B cell (primary cell): Measurements from ENCODE around the gene WFIKKN2. TPM values are rescaled to one million over a fixed set of nuclear protein-coding genes. Genes with fewer than 3 reads are reported as not detected.

ENCODE experiments used
- ATAC-seq: fragments of 200-7000 bp; cut with Tn5 transposase; one replicate; pipeline ENCODE4 v1.10.0; 2021; ENCODE audit warnings: low read depth, mild to moderate bottlenecking, moderate number of reproducible peaks, moderate library complexity
- CTCF ChIA-PET: fragments of 350-600 bp; sonication (Branson Sonifier 250); formaldehyde crosslinking; loops from one replicate; lab custom pipeline; 2021; ENCODE audit warnings: antibody characterized with exemption, inconsistent platforms; lab: Charles Lee
- POLR2A ChIA-PET: fragments of 350-600 bp; sonication (Branson Sonifier 250); formaldehyde crosslinking; loops from one replicate; lab custom pipeline; 2021; ENCODE audit warnings: antibody characterized with exemption; lab: Charles Lee
- DNase-seq: peaks from one replicate; pipeline ENCODE4 v3.0.0; 2013
- H2AFZ ChIP-seq: 2 replicates; pipeline ENCODE4 v1.6.1; 2012; ENCODE audit warnings: mild to moderate bottlenecking, low read depth, low read length; ENCODE audit not compliant: insufficient read depth, poor library complexity, severe bottlenecking
- H3K27ac ChIP-seq, 2 donors: 1 replicate in 1 of 2; 2 replicates in 1 of 2; pipeline ENCODE4 v1.5.1; 2012 to 2013; ENCODE audit warnings: low read length in 2 of 2, mild to moderate bottlenecking in 2 of 2, moderate library complexity in 1 of 2
- H3K27me3 ChIP-seq, 4 experiments: fragments of 200-600 bp in 1 of 4; sonication (generic) in 1 of 4; replicated peaks in 1 of 4; 1 replicate in 2 of 4; 2 replicates in 2 of 4; pipeline versions ENCODE4 v1.6.1 to v1.7.0; 2013 to 2016; ENCODE audit warnings: low read length in 3 of 4, mild to moderate bottlenecking in 2 of 4, mixed read lengths in 1 of 4, moderate library complexity in 1 of 4; ENCODE audit not compliant: insufficient read depth in 4 of 4, control insufficient read depth in 3 of 4; ENCODE audit errors: control extremely low read depth in 1 of 4
- H3K36me3 ChIP-seq, 2 experiments: replicated peaks in 1 of 2; 1 replicate in 1 of 2; 2 replicates in 1 of 2; pipeline versions ENCODE4 v1.6.1 to v1.7.1; 2013; ENCODE audit warnings: low read length in 1 of 2; ENCODE audit not compliant: insufficient read depth in 2 of 2, control insufficient read depth in 1 of 2; ENCODE audit errors: control extremely low read depth in 1 of 2, extremely low read depth in 1 of 2
- H3K4me1 ChIP-seq, 2 donors: fragments of 200-600 bp in 1 of 2; sonication (generic) in 1 of 2; 1 replicate in 1 of 2; 2 replicates in 1 of 2; pipeline versions ENCODE4 v1.5.1 to v1.6.1; 2013 to 2017; ENCODE audit warnings: low read length in 2 of 2; ENCODE audit not compliant: control insufficient read depth in 2 of 2, insufficient read depth in 2 of 2
- H3K4me2 ChIP-seq: replicated peaks from 2 replicates; pipeline ENCODE3; 2012; ENCODE audit warnings: mild to moderate bottlenecking, low read depth, low read length; ENCODE audit not compliant: poor library complexity, severe bottlenecking
- H3K4me3 ChIP-seq, 5 experiments: fragments of 200-600 bp in 1 of 5; sonication (generic) in 1 of 5; 1 replicate in 3 of 5; 2 replicates in 2 of 5; pipeline versions ENCODE4 v1.5.1 to v1.7.0; 2011 to 2016; ENCODE audit warnings: low read length in 4 of 5, mild to moderate bottlenecking in 4 of 5, low read depth in 2 of 5, control low read depth in 1 of 5, moderate library complexity in 1 of 5; ENCODE audit not compliant: insufficient read depth in 1 of 5; ENCODE audit errors: control extremely low read depth in 1 of 5, extremely low read depth in 1 of 5
- H3K79me2 ChIP-seq: fragments of 200-600 bp; sonication (generic); one replicate; pipeline ENCODE4 v1.6.0; 2016; ENCODE audit warnings: low read length; ENCODE audit not compliant: control insufficient read depth, insufficient read depth
- H3K9ac ChIP-seq: fragments of 200-600 bp; sonication (generic); 2 replicates; pipeline ENCODE4 v1.6.1; 2017; ENCODE audit warnings: mild to moderate bottlenecking, low read length, moderate library complexity
- H3K9me3 ChIP-seq, 3 donors: one replicate each; pipeline versions ENCODE4 v1.6.1 to v1.7.1; 2013; ENCODE audit warnings: low read length in 2 of 3; ENCODE audit not compliant: control insufficient read depth in 2 of 3, insufficient read depth in 1 of 3; ENCODE audit errors: control extremely low read depth in 1 of 3
- H4K20me1 ChIP-seq: 2 replicates; pipeline ENCODE4 v1.6.0; 2012; ENCODE audit warnings: mild to moderate bottlenecking, low read length; ENCODE audit not compliant: insufficient read depth, control insufficient read depth, poor library complexity, severe bottlenecking
- H3K27ac Mint-ChIP-seq: one replicate; pipeline ENCODE4 v1.8.0; 2021; ENCODE audit warnings: mixed read lengths
- H3K27me3 Mint-ChIP-seq: one replicate; pipeline ENCODE4 v1.8.0; 2021; ENCODE audit warnings: mixed read lengths
- H3K4me1 Mint-ChIP-seq: one replicate; pipeline ENCODE4 v1.8.0; 2021; ENCODE audit warnings: mixed read lengths
- H3K4me3 Mint-ChIP-seq: one replicate; pipeline ENCODE4 v1.8.0; 2021; ENCODE audit warnings: mixed read lengths
- H3K9me3 Mint-ChIP-seq: one replicate; pipeline ENCODE4 v1.8.0; 2022; ENCODE audit warnings: mixed read lengths; ENCODE audit not compliant: insufficient read depth
- EZH2 ChIP-seq: IDR thresholded peaks from 2 replicates; pipeline ENCODE4 v1.6.1; 2012; ENCODE audit warnings: borderline replicate concordance, low read depth, mild to moderate bottlenecking, moderate library complexity, low read length; ENCODE audit not compliant: insufficient read depth, poor library complexity, severe bottlenecking
- WGBS: methylation state at CpG from one replicate; pipeline ENCODE4 v1.1.5; 2013; ENCODE audit warnings: missing lambda C conversion rate; ENCODE audit not compliant: insufficient coverage; 5-methylcytosine and 5-hydroxymethylcytosine counted together
- intact Hi-C: fragments of 100-400 bp; cut with micrococcal nuclease; formaldehyde crosslinking; loops from one replicate; pipeline ENCODE4 v1.10.0; 2022
- polyA plus RNA-seq: library from polyadenylated mRNA; depleted of rRNA; stranded (reverse); fragments of >200 nt; gene quantifications from 2 replicates; pipeline ENCODE4 v1.2.3, GENCODE V29; 2012
- total RNA-seq, 2 donors: library from RNA; stranded (reverse); fragments of 120-200 nt in 1 of 2; gene quantifications; 1 replicate in 1 of 2; 2 replicates in 1 of 2; pipeline versions ENCODE4 v1.2.3 to v1.2.4, GENCODE V29; 2013 to 2022
- TF ChIP-seq, protein P1 (sequence below): fragments of 200-600 bp; IDR thresholded peaks from one replicate; pipeline ENCODE4 v1.8.0; 2022; ENCODE audit warnings: antibody characterized with exemption, mild to moderate bottlenecking

The WFIKKN2 gene
- total and polyA plus RNA-seq, 2 donors (not counting 1 experiment from before 2014, with no cell fraction given) = not detected

DNA sequence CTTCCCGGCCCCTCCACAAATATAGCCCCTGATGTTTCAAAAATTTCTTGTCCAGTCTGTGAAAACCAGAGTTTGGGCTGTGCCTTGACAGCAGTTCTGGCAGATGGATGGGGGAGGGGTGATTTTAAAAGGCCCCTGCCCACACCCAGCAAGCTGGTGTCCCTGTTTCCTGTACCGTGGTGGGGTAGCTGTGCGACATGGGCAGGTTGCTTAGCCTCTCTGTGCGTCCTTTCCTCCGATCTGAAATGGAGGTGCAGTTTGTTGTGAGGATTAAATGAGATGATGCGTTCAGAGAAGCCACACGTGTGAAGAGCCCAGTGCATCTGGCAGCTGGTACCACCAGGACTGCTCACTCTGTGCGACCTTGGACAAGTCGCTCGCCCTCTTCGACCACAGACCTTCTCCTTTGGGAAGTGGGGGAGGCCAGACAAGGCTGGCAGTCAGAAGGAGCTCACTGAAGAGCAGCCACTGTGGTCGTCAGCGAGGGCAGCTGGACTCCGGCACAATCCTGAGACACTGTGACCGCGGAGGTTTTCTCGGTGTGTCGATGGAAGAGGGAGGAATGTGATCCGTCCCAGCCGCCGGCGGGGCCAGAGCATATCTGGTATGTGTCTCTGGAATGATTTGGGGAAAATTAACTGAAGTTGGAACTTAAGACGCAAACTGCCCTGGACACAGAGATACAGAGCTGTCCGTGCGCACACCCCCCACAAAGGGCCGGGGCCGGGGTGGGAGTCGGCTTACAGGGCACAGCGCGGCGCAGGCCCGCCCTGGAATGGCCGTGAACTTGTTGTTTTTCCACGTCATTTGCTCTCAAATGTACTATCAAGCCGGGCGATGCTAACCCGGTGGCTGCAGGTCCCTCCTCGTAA is 721 bp upstream of the WFIKKN2 start:
- Mint-ChIP-seq H3K27me3 (peaks cover 14% of the 10 kb centered on the region), H3K27ac (no peak overlapping the region)
- CTCF ChIA-PET = interaction anchor here (0.8 to 1.0 kb wide), 2 partner anchors 14 to 17 kb away, joined by 3 read pairs; no protein-coding TSS in a partner anchor

GRCh38 chr17:50836826-50837225 is 1.4 kb downstream of the WFIKKN2 start:
- TF ChIP-seq, protein P1, sequence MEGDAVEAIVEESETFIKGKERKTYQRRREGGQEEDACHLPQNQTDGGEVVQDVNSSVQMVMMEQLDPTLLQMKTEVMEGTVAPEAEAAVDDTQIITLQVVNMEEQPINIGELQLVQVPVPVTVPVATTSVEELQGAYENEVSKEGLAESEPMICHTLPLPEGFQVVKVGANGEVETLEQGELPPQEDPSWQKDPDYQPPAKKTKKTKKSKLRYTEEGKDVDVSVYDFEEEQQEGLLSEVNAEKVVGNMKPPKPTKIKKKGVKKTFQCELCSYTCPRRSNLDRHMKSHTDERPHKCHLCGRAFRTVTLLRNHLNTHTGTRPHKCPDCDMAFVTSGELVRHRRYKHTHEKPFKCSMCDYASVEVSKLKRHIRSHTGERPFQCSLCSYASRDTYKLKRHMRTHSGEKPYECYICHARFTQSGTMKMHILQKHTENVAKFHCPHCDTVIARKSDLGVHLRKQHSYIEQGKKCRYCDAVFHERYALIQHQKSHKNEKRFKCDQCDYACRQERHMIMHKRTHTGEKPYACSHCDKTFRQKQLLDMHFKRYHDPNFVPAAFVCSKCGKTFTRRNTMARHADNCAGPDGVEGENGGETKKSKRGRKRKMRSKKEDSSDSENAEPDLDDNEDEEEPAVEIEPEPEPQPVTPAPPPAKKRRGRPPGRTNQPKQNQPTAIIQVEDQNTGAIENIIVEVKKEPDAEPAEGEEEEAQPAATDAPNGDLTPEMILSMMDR = no peak
- no peak for TF ChIP-seq EZH2
- H3K4me3 Mint-ChIP-seq = no peak overlapping the region
- Histone ChIP-seq H3K36me3 (no peaks in the 10 kb centered on the region), H3K79me2 (no peaks in the 10 kb centered on the region), H3K9me3 (no peaks in the 10 kb centered on the region), H3K27me3 (peaks cover 0 to 8% (median 0%) of the 10 kb centered on the region in 4 experiments), H3K27ac (no peak overlapping the region), H3K4me2 (no peak overlapping the region), H3K4me1 (no peaks in the 10 kb centered on the region), H2AFZ (no peak overlapping the region), H3K4me3 (no peak overlapping the region), H3K9ac (no peak overlapping the region), H4K20me1 (no peaks in the 10 kb centered on the region)
- no peaks in the 10 kb centered on the region for H3K9me3 Mint-ChIP-seq
- H3K27ac Mint-ChIP-seq = no peak overlapping the region
- DNase-seq (no peak), ATAC-seq (no peak)
- no peaks in the 10 kb centered on the region for H3K4me1 Mint-ChIP-seq
- intact Hi-C loops = no loop called here
- CTCF ChIA-PET = no interaction called here
- peaks cover 7% of the 10 kb centered on the region for H3K27me3 Mint-ChIP-seq
- POLR2A ChIA-PET = no interaction called here
- 92% methylated on average over 11 of the region's 11 CpGs for WGBS

More for the DNA sequence above, 721 bp upstream of the WFIKKN2 start:
- Histone ChIP-seq H3K9ac (no peak overlapping the region), H3K4me2 (no peak overlapping the region), H3K36me3 (no peaks in the 10 kb centered on the region), H4K20me1 (no peaks in the 10 kb centered on the region), H3K4me1 (no peaks in the 10 kb centered on the region), H2AFZ (no peak overlapping the region), H3K27me3 (peaks cover 0 to 5% (median 0%) of the 10 kb centered on the region in 4 experiments), H3K79me2 (no peaks in the 10 kb centered on the region), H3K9me3 (no peaks in the 10 kb centered on the region), H3K27ac (no peak overlapping the region), H3K4me3 (no peak overlapping the region)
- Mint-ChIP-seq H3K4me1 (no peaks in the 10 kb centered on the region), H3K9me3 (no peaks in the 10 kb centered on the region), H3K4me3 (no peak overlapping the region)
- intact Hi-C loops = no loop called here
- POLR2A ChIA-PET = no interaction called here
- ATAC-seq = no peak
- DNase-seq = no peak
- TF ChIP-seq EZH2 = no peak
- TF ChIP-seq, protein P1 = no peak
- WGBS = 92% methylated on average over 37 of the region's 38 CpGs
